GM12873 (cell line): Measurements from ENCODE around the gene CYTIP.

ENCODE experiments used
- CTCF ChIP-seq: IDR thresholded peaks from 2 replicates; pipeline ENCODE4 v1.5.1; 2012; ENCODE audit warnings: low read depth, mild to moderate bottlenecking, moderate library complexity, low read length, control low read depth; ENCODE audit not compliant: insufficient read depth; ENCODE audit errors: missing control alignments

Gene CYTIP

GRCh38 chr2:157413326-157414035 is 30.4 kb downstream of the CYTIP start:
- TF ChIP-seq CTCF = no peak

- TF ChIP-seq CTCF = no peak
These were observed 32.1 kb downstream of the CYTIP start for GRCh38 chr2:157411624-157412336.

DNA sequence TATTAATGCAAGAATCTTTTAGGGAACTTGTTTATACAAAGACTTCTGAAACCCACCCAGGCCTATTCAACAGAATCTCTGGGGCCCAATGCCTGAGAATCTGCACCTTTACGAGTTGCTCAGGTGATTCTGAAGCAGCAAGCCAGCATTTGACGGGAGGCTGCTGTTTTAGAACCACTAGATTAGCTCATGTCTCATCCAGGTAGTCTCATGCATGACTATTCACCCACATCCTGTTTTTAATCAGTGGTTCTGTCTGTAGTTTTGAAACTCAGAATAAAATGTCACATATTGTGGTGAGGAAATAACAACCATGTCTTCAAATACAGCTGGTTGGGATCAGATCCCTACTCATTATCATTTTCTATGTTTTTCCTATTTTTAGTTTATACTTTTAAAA is 39.5 kb downstream of the CYTIP start:
- no peak for TF ChIP-seq CTCF

DNA sequence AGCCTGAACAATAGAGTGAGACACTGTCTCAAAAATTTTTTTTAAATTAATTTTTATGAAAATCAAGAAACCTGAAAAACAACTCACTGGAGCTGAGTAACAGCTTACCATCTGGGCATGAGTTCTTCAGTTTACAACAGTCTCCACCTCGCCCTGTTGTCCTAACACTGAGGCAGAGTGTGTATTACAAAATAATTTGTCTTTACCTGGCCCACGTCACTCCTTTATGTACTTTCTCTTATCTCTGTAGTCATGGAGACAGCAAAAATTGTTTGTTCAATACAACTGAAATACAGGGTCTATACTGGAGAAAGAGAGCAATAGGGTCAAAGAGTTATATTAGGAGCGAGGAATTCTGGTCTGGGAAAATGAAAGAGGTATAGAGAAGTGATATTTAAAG is 48.1 kb downstream of the CYTIP start:
- no peak for TF ChIP-seq CTCF

DNA sequence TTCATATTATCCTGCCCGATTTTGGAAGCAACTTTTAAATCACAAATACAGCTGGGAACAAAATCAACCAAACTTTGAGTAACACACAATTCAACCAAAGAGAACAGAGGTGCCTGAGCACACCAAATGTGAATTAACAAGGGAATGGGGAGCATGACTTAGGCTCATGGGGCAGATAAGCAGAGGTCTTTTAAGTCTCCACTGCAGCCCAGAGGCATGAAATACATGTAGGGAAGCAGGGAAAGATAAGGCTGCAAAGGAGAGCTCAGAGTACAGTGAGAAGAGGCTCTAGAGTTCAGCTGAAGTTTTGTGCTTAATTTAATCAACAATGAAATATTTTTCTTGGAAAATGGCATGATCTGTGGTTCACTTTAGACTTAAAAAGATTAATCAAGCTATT is 49.0 kb downstream of the CYTIP start:
- no peak for TF ChIP-seq CTCF

DNA sequence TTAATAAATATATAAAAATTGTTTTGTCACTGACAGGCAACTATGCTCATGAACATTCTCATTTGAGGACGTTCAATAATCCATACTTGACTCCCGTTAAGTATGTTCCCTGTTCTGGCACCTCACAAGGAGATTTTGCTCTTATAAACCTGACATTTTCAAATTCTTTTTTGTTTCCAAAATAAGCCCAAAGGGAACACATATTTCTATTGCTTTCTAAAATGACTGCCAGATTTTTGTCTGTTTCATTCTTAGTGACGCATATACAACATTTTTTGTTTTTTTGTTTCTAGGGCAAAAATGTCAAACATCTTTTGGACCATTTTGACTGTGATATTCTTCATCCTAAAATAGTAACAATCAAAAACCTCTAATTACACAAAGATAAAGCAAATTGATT is 50.5 kb downstream of the CYTIP start:
- TF ChIP-seq CTCF = no peak

GRCh38 chr2:157388827-157389226 is 55.1 kb downstream of the CYTIP start:
- no peak for TF ChIP-seq CTCF
